SK-N-SH (cell line): ENCODE measurements around the gene CHSY3. TPM values are rescaled to one million over a fixed set of nuclear protein-coding genes. Genes with fewer than 3 reads are reported as not detected.

Experiments used
- CTCF ChIA-PET: fragments of 300-600, 350-600 bp; formaldehyde crosslinking; extraction: SDS; loops from one replicate; lab custom pipeline; 2021; lab: Yijun Ruan, JAX
- POLR2A ChIA-PET: fragments of 350-600 bp; sonication (Branson Sonifier 250); formaldehyde crosslinking; extraction: SDS; loops from one replicate; lab custom pipeline; 2020; ENCODE audit warnings: antibody characterized with exemption, inconsistent platforms; lab: Yijun Ruan, JAX
- DNase-seq: peaks from one replicate; pipeline ENCODE4 v3.0.0; 2012
- H2AFZ ChIP-seq: fragments of 200-600 bp; sonication (generic); 2 replicates; pipeline ENCODE4 v1.8.1; 2016; ENCODE audit warnings: antibody characterized with exemption, mild to moderate bottlenecking, low read depth
- H3F3A ChIP-seq: fragments of 200-600 bp; sonication (generic); replicated peaks from 2 replicates; pipeline ENCODE3; 2016; ENCODE audit warnings: antibody characterized with exemption, mild to moderate bottlenecking; ENCODE audit not compliant: insufficient read depth
- H3K27ac ChIP-seq, 2 experiments: fragments of 200-500 bp in 1 of 2; fragments of 200-600 bp in 1 of 2; sonication (Bioruptor generic) in 1 of 2; sonication (generic), shearing (Covaris generic) in 1 of 2; 2 replicates each; pipeline versions ENCODE4 v1.5.1 to v1.6.1; 2014 to 2016; ENCODE audit warnings: low read depth in 2 of 2, inconsistent platforms in 1 of 2, low read length in 1 of 2, mild to moderate bottlenecking in 1 of 2, mixed read lengths in 1 of 2
- H3K27me3 ChIP-seq: fragments of 200-600 bp; sonication (generic), shearing (Covaris generic); 2 replicates; pipeline ENCODE4 v1.6.1; 2016; ENCODE audit warnings: mixed run types; ENCODE audit not compliant: insufficient read depth
- H3K36me3 ChIP-seq, 2 experiments: fragments of 200-500 bp in 1 of 2; fragments of 200-600 bp in 1 of 2; sonication (Bioruptor generic) in 1 of 2; sonication (generic) in 1 of 2; replicated peaks in 1 of 2; 2 replicates each; pipeline versions ENCODE3 to v1.5.1; 2014 to 2016; ENCODE audit warnings: low read length in 1 of 2, mild to moderate bottlenecking in 1 of 2; ENCODE audit not compliant: insufficient read depth in 2 of 2, control insufficient read depth in 1 of 2
- H3K4me1 ChIP-seq, 2 experiments: fragments of 200-500 bp in 1 of 2; fragments of 200-600 bp in 1 of 2; sonication (Bioruptor generic) in 1 of 2; sonication (generic), shearing (Covaris generic) in 1 of 2; 2 replicates each; pipeline versions ENCODE4 v1.5.1 to v1.6.1; 2014 to 2016; ENCODE audit warnings: low read depth in 1 of 2, low read length in 1 of 2, mixed run types in 1 of 2; ENCODE audit not compliant: insufficient read depth in 2 of 2, control insufficient read depth in 1 of 2
- H3K4me2 ChIP-seq: fragments of 200-600 bp; sonication (generic), shearing (Covaris generic); 2 replicates; pipeline ENCODE4 v1.6.1; 2017; ENCODE audit warnings: mixed run types
- H3K4me3 ChIP-seq, 2 experiments: fragments of 200-500 bp in 1 of 2; fragments of 200-600 bp in 1 of 2; sonication (Bioruptor generic) in 1 of 2; sonication (generic), shearing (Covaris generic) in 1 of 2; 2 replicates each; pipeline versions ENCODE4 v1.5.1 to v1.8.1; 2014 to 2016; ENCODE audit warnings: low read depth in 2 of 2, inconsistent platforms in 1 of 2, low read length in 1 of 2, mild to moderate bottlenecking in 1 of 2, mixed read lengths in 1 of 2, moderate library complexity in 1 of 2
- H3K79me2 ChIP-seq: fragments of 200-600 bp; sonication (generic); 2 replicates; pipeline ENCODE4 v1.8.1; 2017; ENCODE audit warnings: mild to moderate bottlenecking; ENCODE audit not compliant: insufficient read depth
- H3K9ac ChIP-seq: fragments of 200-600 bp; sonication (generic); 2 replicates; pipeline ENCODE4 v1.6.1; 2017; ENCODE audit warnings: mixed run types
- H3K9me2 ChIP-seq: fragments of 200-600 bp; sonication (generic); 2 replicates; pipeline ENCODE4 v1.6.1; 2017; ENCODE audit warnings: mixed run types
- H3K9me3 ChIP-seq: fragments of 200-600 bp; sonication (generic); 2 replicates; pipeline ENCODE4 v1.6.1; 2017; ENCODE audit warnings: mixed run types, mild to moderate bottlenecking, moderate library complexity
- H4K20me1 ChIP-seq: fragments of 200-600 bp; sonication (generic); 2 replicates; pipeline ENCODE4 v1.6.1; 2017; ENCODE audit warnings: mild to moderate bottlenecking, mixed run types; ENCODE audit not compliant: insufficient read depth
- EP300 ChIP-seq, 2 experiments: IDR thresholded peaks; 2 replicates each; pipeline versions ENCODE4 v1.4.0 to v1.6.1; 2012; ENCODE audit warnings: borderline replicate concordance in 1 of 2, low read depth in 1 of 2, low read length in 1 of 2
- FOXM1 ChIP-seq: IDR thresholded peaks from 2 replicates; pipeline ENCODE4 v1.4.0; 2012; ENCODE audit warnings: low read depth, mild to moderate bottlenecking
- GABPA ChIP-seq: IDR thresholded peaks from 2 replicates; pipeline ENCODE4 v1.4.0; 2012; ENCODE audit warnings: low read depth, mild to moderate bottlenecking
- IRF3 ChIP-seq: fragments of 150-350 bp; IDR thresholded peaks from 2 replicates; pipeline ENCODE4 v1.6.1; 2016; ENCODE audit warnings: mild to moderate bottlenecking, low read depth, low read length
- JUND ChIP-seq: IDR thresholded peaks from 2 replicates; pipeline ENCODE4 v1.4.0; 2012
- MXI1 ChIP-seq: IDR thresholded peaks from 2 replicates; pipeline ENCODE4 v1.6.1; 2012; ENCODE audit warnings: mild to moderate bottlenecking, low read depth, low read length, improper control_type of control experiment
- RAD21 ChIP-seq: IDR thresholded peaks from 2 replicates; pipeline ENCODE4 v1.6.1; 2012; ENCODE audit warnings: mild to moderate bottlenecking, low read length
- REST ChIP-seq: IDR thresholded peaks from 2 replicates; pipeline ENCODE4 v1.6.1; 2012; ENCODE audit warnings: mild to moderate bottlenecking, low read depth, low read length, moderate library complexity
- RFX5 ChIP-seq: IDR thresholded peaks from 2 replicates; pipeline ENCODE4 v1.6.1; 2012; ENCODE audit warnings: mild to moderate bottlenecking, improper control_type of control experiment, low read length
- SIN3A ChIP-seq: IDR thresholded peaks from 2 replicates; pipeline ENCODE4 v1.6.1; 2012; ENCODE audit warnings: low read depth, mild to moderate bottlenecking, low read length, moderate library complexity, borderline replicate concordance
- SMC3 ChIP-seq: IDR thresholded peaks from 2 replicates; pipeline ENCODE4 v1.6.1; 2012; ENCODE audit warnings: low read depth, low read length, improper control_type of control experiment
- TCF12 ChIP-seq: IDR thresholded peaks from 2 replicates; pipeline ENCODE4 v1.4.0; 2012
- WGBS: methylation state at CpG from one replicate; pipeline ENCODE4 v1.1.6; 2017; ENCODE audit warnings: low lambda C conversion rate; 5-methylcytosine and 5-hydroxymethylcytosine counted together
- polyA plus RNA-seq, 3 experiments: library from polyadenylated mRNA; depleted of rRNA; stranded (reverse); fragments of >200 nt; gene quantifications; 2 replicates each; pipeline ENCODE4 v1.2.3, GENCODE V29; 2012
- TF ChIP-seq, protein P1 (sequence below): IDR thresholded peaks from 2 replicates; pipeline ENCODE4 v1.4.0; 2012; ENCODE audit warnings: low read depth, borderline replicate concordance
- TF ChIP-seq, protein P2 (sequence below): fragments of 200-600 bp; sonication (generic); IDR thresholded peaks from 2 replicates; pipeline ENCODE4 v1.6.1; 2017; ENCODE audit warnings: antibody characterized with exemption, mild to moderate bottlenecking, moderate library complexity

CHSY3 gene
- polyA plus RNA-seq, 1 of the 3 experiments (the other 2 are of a cell fraction), result not detected

GRCh38 chr5:129945028-129945427, 40.8 kb downstream of the CHSY3 start (continued):
- no peak for TF ChIP-seq IRF3

DNA sequence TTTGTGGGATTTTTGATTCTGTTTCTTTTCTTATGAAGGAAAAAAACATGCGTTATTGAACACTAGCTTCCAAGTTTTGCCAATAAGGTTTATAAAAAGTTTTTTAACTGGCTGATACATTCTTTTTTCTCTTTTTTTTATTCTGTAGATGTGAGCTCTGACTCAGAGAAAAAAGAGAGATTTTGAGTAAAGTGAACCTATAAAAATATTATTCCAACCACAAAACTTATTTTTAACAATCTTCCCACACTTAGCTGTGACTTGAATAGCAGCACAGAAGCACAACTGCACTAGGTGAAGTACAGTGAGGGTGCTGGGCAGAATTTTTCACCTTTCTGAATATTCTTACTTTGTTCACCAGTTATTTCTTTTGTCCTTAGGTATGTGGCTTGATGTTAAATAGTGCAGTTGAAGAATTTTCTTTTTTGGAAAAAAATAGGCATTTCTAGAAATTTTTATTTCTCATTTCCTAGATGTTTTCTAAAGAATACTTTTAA, 41.6 kb downstream of the CHSY3 start:
- no peak overlapping the region for H2AFZ ChIP-seq
- DNase-seq, result no peak
- H3K4me2 ChIP-seq, result no peak overlapping the region

More for the DNA sequence above, 41.6 kb downstream of the CHSY3 start:
- H3K4me3 ChIP-seq, result no peak overlapping the region
- no peaks in the 10 kb centered on the region for H3K27me3 ChIP-seq
- H3K79me2 ChIP-seq, result no peaks in the 10 kb centered on the region
- no peaks in the 10 kb centered on the region for H3K4me1 ChIP-seq
- H3K9me2 ChIP-seq, result no peaks in the 10 kb centered on the region
- H3F3A ChIP-seq, result no peaks in the 10 kb centered on the region
- POLR2A ChIA-PET, result no interaction called here
- CTCF ChIA-PET, result no interaction called here
- no peaks in the 10 kb centered on the region for H3K36me3 ChIP-seq
- no peaks in the 10 kb centered on the region for H4K20me1 ChIP-seq
- H3K27ac ChIP-seq, result no peak overlapping the region
- no peak for TF ChIP-seq TCF12
- no peak for TF ChIP-seq MXI1
- no peak for TF ChIP-seq RAD21
- TF ChIP-seq REST, result no peak
- TF ChIP-seq SMC3, result no peak
- TF ChIP-seq, protein P1, sequence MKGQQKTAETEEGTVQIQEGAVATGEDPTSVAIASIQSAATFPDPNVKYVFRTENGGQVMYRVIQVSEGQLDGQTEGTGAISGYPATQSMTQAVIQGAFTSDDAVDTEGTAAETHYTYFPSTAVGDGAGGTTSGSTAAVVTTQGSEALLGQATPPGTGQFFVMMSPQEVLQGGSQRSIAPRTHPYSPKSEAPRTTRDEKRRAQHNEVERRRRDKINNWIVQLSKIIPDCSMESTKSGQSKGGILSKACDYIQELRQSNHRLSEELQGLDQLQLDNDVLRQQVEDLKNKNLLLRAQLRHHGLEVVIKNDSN, result no peak
- no peak for TF ChIP-seq EP300 (IDR thresholded peaks at IDR 0.05; ENCODE audit: borderline replicate concordance in 1 of 2, low read depth in 1 of 2, low read length in 1 of 2)
- TF ChIP-seq SIN3A, result no peak
- TF ChIP-seq, protein P2, sequence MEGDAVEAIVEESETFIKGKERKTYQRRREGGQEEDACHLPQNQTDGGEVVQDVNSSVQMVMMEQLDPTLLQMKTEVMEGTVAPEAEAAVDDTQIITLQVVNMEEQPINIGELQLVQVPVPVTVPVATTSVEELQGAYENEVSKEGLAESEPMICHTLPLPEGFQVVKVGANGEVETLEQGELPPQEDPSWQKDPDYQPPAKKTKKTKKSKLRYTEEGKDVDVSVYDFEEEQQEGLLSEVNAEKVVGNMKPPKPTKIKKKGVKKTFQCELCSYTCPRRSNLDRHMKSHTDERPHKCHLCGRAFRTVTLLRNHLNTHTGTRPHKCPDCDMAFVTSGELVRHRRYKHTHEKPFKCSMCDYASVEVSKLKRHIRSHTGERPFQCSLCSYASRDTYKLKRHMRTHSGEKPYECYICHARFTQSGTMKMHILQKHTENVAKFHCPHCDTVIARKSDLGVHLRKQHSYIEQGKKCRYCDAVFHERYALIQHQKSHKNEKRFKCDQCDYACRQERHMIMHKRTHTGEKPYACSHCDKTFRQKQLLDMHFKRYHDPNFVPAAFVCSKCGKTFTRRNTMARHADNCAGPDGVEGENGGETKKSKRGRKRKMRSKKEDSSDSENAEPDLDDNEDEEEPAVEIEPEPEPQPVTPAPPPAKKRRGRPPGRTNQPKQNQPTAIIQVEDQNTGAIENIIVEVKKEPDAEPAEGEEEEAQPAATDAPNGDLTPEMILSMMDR, result no peak
- TF ChIP-seq FOXM1, result no peak
- no peak for TF ChIP-seq GABPA
- no peak for TF ChIP-seq JUND
- TF ChIP-seq RFX5, result no peak
- TF ChIP-seq, all 33 proteins: peak for 0
- 4% methylated on average over 1 of the region's 1 CpG for WGBS
- Histone ChIP-seq H3K9me3 (no peaks in the 10 kb centered on the region), H3K9ac (no peak overlapping the region)
